Heart left ventricle (tissue), 16 donors: Measurements from ENCODE around the gene JPH3. TPM values are rescaled to one million over a fixed set of nuclear protein-coding genes. Genes with fewer than 3 reads are reported as not detected.

Source experiments
- ATAC-seq, 4 donors: fragments of 200-7000 bp; cut with Tn5 transposase; one replicate each; pipeline ENCODE4 v1.9.1; 2020 to 2022; ENCODE audit warnings: moderate library complexity in 4 of 4, mild to moderate bottlenecking in 3 of 4, moderate number of reproducible peaks in 1 of 4
- DNase-seq, 5 donors: peaks; one replicate each; pipeline ENCODE4 v3.0.0-alpha.2; 2020
- H3K27ac ChIP-seq, 12 donors: fragments of 200-600 bp; sonication (generic) in 4 of 12; one replicate each; pipeline versions ENCODE4 v1.5.0 to v1.8.0; 2016 to 2022; ENCODE audit warnings: mild to moderate bottlenecking in 2 of 12
- H3K27me3 ChIP-seq, 9 donors: fragments of 200-600 bp; sonication (generic) in 2 of 9; one replicate each; pipeline versions ENCODE4 v1.5.1 to v1.8.0; 2016 to 2022; ENCODE audit warnings: mild to moderate bottlenecking in 3 of 9
- H3K36me3 ChIP-seq, 9 donors: fragments of 200-600 bp; sonication (generic) in 2 of 9; one replicate each; pipeline versions ENCODE4 v1.5.0 to v1.8.0; 2018 to 2022; ENCODE audit warnings: mild to moderate bottlenecking in 2 of 9
- H3K4me1 ChIP-seq, 12 donors: fragments of 200-600 bp; sonication (generic) in 4 of 12; one replicate each; pipeline versions ENCODE4 v1.5.0 to v1.8.0; 2016 to 2022; ENCODE audit warnings: mild to moderate bottlenecking in 3 of 12
- H3K4me3 ChIP-seq, 12 donors: fragments of 200-600 bp; sonication (generic) in 4 of 12; one replicate each; pipeline versions ENCODE4 v1.5.0 to v1.8.0; 2017 to 2022; ENCODE audit warnings: mild to moderate bottlenecking in 9 of 12, moderate library complexity in 4 of 12
- H3K9me3 ChIP-seq, 12 donors: fragments of 200-600 bp; sonication (generic) in 4 of 12; one replicate each; pipeline versions ENCODE4 v1.5.0 to v1.8.0; 2016 to 2022; ENCODE audit warnings: mild to moderate bottlenecking in 1 of 12
- POLR2A ChIP-seq, 2 donors: fragments of 450-650 bp; IDR thresholded peaks; one replicate each; pipeline ENCODE4 v1.6.1; 2017; ENCODE audit warnings: antibody characterized with exemption in 2 of 2, mild to moderate bottlenecking in 2 of 2, moderate library complexity in 2 of 2
- whole genome bisulfite sequencing, 4 donors: extraction: QIAGEN DNeasy Blood & Tissue Kit in 2 of 4; methylation state at CpG; one replicate each; pipeline versions ENCODE4 v1.1.5 to v1.1.7; 2013 to 2018; 5-methylcytosine and 5-hydroxymethylcytosine counted together
- intact Hi-C, 10 donors: fragments of 100-400 bp; cut with DNase I; formaldehyde crosslinking; loops; one replicate each; pipeline versions ENCODE4 v1.11.1 to v1.14.2; 2022
- polyA plus RNA-seq, 2 donors: library from polyadenylated mRNA; stranded (reverse); fragments of 200-250 nt; gene quantifications; one replicate each; pipeline ENCODE4 v1.2.3, GENCODE V29; 2013
- total RNA-seq, 9 donors: library from RNA; depleted of rRNA in 2 of 9; stranded (reverse); fragments of >200 nt in 2 of 9; fragmentation: NEBNext Ultra II Directional in 3 of 9; extraction: Animal tissue kit (Norgen Biotek cat#: 25700) in 3 of 9; gene quantifications; one replicate each; pipeline versions ENCODE4 v1.1.0 to v1.2.4, GENCODE V29; 2016 to 2023
- TF ChIP-seq, protein P1 (sequence below), 12 donors: fragments of 200-600 bp; sonication (generic) in 4 of 12; IDR thresholded peaks; one replicate each; pipeline versions ENCODE4 v1.5.0 to v1.8.0; 2018 to 2022; ENCODE audit warnings: antibody characterized with exemption in 12 of 12, mild to moderate bottlenecking in 5 of 12
- donor health status: ischemic (EF 13 %, LVEDD 7.1; RV severe dilation, severe dysfunction).
- donor health status: healthy with polysubstance abuse.
- donor health status: DM: no; HTN: yes; CAD: no.
- donor health status: DM: no; HTN: no; CAD: no.
- donor health status: ischemic (EF 25% LVEDD 6.9; RV normal size, moderate dysfunction).
- donor health status: ischemic (EF 25% LVEDD 5.7; RV mildly dilated, moderate dysfunction).
- donor health status: healthy.
- donor health status: DM: yes; HTN: yes; CAD: no.
- donor health status: ischemic (EF 35%, LVEDD 5.7; RV mildly dilated, moderate dysfunction).
- donor health status: nonischemic (EF 11% LVEDD 7.7; RV severe dilation, severe dysfunction).
- donor health status: DM: yes; HTN: yes; CAD: no.
- donor health status: PGD.
- donor health status: ischemic (EF 29% LVEDD 5.4; RV normal size, mild dysfunction).
- donor health status: nonischemic (EF 23%, LVEDD 6.1; RV moderate dilation, normal function).

JPH3 gene
- total and polyA plus RNA-seq, 11 donors: 0.03 to 0.58 (median 0.21) TPM; not detected in 7

DNA sequence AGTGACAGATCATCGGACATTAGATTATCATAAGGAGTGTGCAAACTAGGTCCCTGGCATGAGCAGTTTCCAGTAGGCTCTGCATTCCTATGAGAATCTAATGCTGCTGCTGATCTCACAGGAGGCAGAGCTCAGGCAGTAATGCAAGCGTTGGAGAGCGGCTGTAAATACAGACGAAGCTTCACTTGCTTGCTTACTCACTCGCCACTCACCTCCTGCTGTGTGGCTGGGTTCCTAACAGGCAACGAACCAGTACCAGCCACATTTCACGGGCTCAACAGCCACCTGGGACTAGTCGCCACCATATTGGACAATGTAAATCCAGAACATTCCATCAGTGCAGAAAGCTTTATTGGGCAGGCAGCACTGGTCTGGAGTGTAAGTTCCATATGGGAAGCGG, 7.7 kb downstream of the JPH3 start:
- 74 to 82% (median 80%) methylated on average over 9 of the region's 9 CpGs for WGBS, 4 donors
- H3K27ac ChIP-seq: no peak overlapping the region
- peaks cover 0 to 46% (median 21%) of the 10 kb centered on the region in 9 donors for H3K27me3 ChIP-seq
- no peaks in the 10 kb centered on the region for H3K9me3 ChIP-seq
- H3K4me3 ChIP-seq: no peak overlapping the region
- DNase-seq (no peak), ATAC-seq (no peak)
- no peaks in the 10 kb centered on the region for H3K4me1 ChIP-seq
- TF ChIP-seq, protein P1, sequence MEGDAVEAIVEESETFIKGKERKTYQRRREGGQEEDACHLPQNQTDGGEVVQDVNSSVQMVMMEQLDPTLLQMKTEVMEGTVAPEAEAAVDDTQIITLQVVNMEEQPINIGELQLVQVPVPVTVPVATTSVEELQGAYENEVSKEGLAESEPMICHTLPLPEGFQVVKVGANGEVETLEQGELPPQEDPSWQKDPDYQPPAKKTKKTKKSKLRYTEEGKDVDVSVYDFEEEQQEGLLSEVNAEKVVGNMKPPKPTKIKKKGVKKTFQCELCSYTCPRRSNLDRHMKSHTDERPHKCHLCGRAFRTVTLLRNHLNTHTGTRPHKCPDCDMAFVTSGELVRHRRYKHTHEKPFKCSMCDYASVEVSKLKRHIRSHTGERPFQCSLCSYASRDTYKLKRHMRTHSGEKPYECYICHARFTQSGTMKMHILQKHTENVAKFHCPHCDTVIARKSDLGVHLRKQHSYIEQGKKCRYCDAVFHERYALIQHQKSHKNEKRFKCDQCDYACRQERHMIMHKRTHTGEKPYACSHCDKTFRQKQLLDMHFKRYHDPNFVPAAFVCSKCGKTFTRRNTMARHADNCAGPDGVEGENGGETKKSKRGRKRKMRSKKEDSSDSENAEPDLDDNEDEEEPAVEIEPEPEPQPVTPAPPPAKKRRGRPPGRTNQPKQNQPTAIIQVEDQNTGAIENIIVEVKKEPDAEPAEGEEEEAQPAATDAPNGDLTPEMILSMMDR (IDR thresholded peaks at IDR 0.05): no peak
- TF ChIP-seq POLR2A (IDR thresholded peaks at IDR 0.05): no peak
- intact Hi-C loops: no loop called here
- H3K36me3 ChIP-seq: no peaks in the 10 kb centered on the region

DNA sequence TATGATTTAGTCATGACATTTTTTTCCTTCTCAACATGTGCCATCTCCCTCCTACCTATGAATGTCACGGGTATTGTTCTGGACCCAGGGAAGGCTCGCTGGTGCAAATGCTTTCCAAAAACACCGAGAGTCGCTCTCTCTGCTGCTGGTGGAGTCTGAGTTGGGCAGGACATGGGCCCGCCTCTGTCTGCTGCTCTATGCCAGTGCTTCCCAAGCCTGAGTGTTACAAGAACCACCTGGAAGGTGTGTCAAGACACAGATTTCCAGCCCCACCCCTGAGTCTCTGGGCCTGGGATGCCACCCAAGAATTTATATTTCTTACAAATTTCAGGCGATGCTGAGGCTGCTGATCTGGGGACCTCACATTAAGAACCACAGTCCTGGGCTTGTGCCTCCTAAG, 9.1 kb downstream of the JPH3 start:
- ATAC-seq (no peak), DNase-seq (no peak)
- H3K4me3 ChIP-seq: no peak overlapping the region
- H3K27me3 ChIP-seq: peaks cover 0 to 31% (median 9%) of the 10 kb centered on the region in 9 donors
- no peaks in the 10 kb centered on the region for H3K4me1 ChIP-seq
- WGBS, 4 donors: 81 to 85% (median 82%) methylated on average over 6 of the region's 6 CpGs
- intact Hi-C loops: no loop called here
- no peak for TF ChIP-seq POLR2A (IDR thresholded peaks at IDR 0.05)
- TF ChIP-seq, protein P1 (IDR thresholded peaks at IDR 0.05): no peak
- no peaks in the 10 kb centered on the region for H3K36me3 ChIP-seq
- H3K27ac ChIP-seq: no peak overlapping the region
- H3K9me3 ChIP-seq: no peaks in the 10 kb centered on the region

DNA sequence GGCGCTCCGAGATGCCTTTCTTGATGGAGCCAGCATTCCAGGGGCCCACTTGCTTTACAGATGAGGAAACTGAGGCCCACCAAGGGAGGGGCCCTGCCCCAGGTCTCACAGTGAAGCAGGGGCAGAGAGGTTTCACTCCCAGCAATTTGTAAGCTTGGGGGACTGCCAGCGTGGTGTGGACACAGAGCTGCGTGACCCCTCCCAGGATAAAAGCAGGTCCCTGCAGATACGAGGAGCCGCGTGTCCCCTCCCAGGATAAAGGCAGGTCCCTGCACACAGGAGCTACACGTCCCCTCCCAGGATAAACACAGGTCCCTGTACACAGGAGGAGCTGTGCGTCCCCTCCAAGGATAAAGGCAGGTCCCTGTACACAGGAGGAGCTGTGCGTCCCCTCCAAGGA, 11.7 kb downstream of the JPH3 start:
- Histone ChIP-seq H3K9me3 (no peaks in the 10 kb centered on the region), H3K27ac (no peak overlapping the region), H3K4me1 (no peaks in the 10 kb centered on the region), H3K4me3 (no peak overlapping the region), H3K36me3 (no peaks in the 10 kb centered on the region), H3K27me3 (peaks cover 0 to 30% (median 10%) of the 10 kb centered on the region in 9 donors)
- WGBS, 4 donors: 76 to 87% (median 83%) methylated on average over 9 to 10 of the region's 10 CpGs
- DNase-seq (no peak), ATAC-seq (no peak)
- TF ChIP-seq POLR2A (IDR thresholded peaks at IDR 0.05): no peak
- TF ChIP-seq, protein P1 (IDR thresholded peaks at IDR 0.05): no peak
- intact Hi-C loops: no loop called here

DNA sequence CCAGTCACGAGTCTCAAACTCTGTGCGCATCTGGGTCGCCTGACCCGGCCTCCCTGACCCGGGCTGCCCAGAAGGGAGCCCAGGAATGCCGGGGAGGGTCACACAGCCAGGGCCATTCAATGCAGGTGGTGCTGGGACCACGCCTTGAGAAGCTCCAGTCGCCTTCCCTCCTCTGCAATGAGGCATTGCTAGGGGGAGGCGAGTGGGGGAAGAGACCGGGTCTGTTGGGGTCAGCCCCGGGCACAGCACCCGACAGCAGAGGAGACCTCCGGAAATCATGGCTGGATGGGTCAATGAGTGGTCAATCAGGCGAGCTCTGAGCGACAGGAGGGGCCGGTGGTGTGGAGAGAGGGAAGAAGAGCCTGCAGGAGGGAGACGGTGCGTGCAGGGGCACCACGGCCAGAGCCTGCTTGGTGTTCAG, 13.3 kb downstream of the JPH3 start:
- no peak for ATAC-seq
- TF ChIP-seq POLR2A (IDR thresholded peaks at IDR 0.05): no peak
- TF ChIP-seq, protein P1 (IDR thresholded peaks at IDR 0.05): no peak
- Histone ChIP-seq H3K36me3 (no peaks in the 10 kb centered on the region), H3K4me3 (no peak overlapping the region), H3K4me1 (no peaks in the 10 kb centered on the region), H3K9me3 (no peaks in the 10 kb centered on the region), H3K27me3 (peaks cover 0 to 40% (median 11%) of the 10 kb centered on the region in 9 donors), H3K27ac (no peak overlapping the region)
- WGBS, 4 donors: 70 to 82% (median 80%) methylated on average over 14 to 19 of the region's 19 CpGs
- DNase-seq: no peak
- intact Hi-C loops: no loop called here
